NT2/D1 (cell line): ENCODE measurements around the gene PRSS50.

Experiments used
- DNase-seq: peaks from one replicate; pipeline ENCODE4 v3.0.0-alpha.2; 2011; ENCODE audit warnings: low read depth, low spot score
- H3K27me3 ChIP-seq: 2 replicates; pipeline ENCODE4 v1.6.0; 2011; ENCODE audit warnings: mild to moderate bottlenecking; ENCODE audit not compliant: insufficient read length, insufficient read depth
- H3K36me3 ChIP-seq: 2 replicates; pipeline ENCODE4 v1.6.1; 2011; ENCODE audit warnings: mild to moderate bottlenecking, low read length, mixed read lengths; ENCODE audit not compliant: insufficient read depth, insufficient read length
- H3K4me1 ChIP-seq: 2 replicates; pipeline ENCODE4 v1.5.1; 2011; ENCODE audit not compliant: insufficient read depth, insufficient read length
- H3K4me3 ChIP-seq: 2 replicates; pipeline ENCODE4 v1.5.1; 2011; ENCODE audit warnings: low read depth; ENCODE audit not compliant: insufficient read length
- H3K9ac ChIP-seq: 2 replicates; pipeline ENCODE4 v1.6.0; 2011; ENCODE audit warnings: low read depth; ENCODE audit not compliant: insufficient read length
- H3K9me3 ChIP-seq: 2 replicates; pipeline ENCODE4 v1.5.1; 2011; ENCODE audit warnings: mild to moderate bottlenecking, low read length; ENCODE audit not compliant: insufficient read depth
- SUZ12 ChIP-seq: IDR thresholded peaks from 2 replicates; pipeline ENCODE4 v1.6.1; 2011; ENCODE audit not compliant: insufficient read length, insufficient read depth; ENCODE audit errors: extremely low read depth
- YY1 ChIP-seq: IDR thresholded peaks from 2 replicates; pipeline ENCODE4 v1.6.1; 2011; ENCODE audit not compliant: insufficient read length, insufficient read depth
- ZNF274 ChIP-seq: IDR thresholded peaks from 2 replicates; pipeline ENCODE4 v1.6.1; 2011; ENCODE audit warnings: mild to moderate bottlenecking, low read depth, low read length

The PRSS50 gene

GRCh38 chr3:46663591-46664135, 54.0 kb downstream of the PRSS50 start:
- Histone ChIP-seq H3K27me3 (no peaks in the 10 kb centered on the region), H3K4me1 (peaks cover 23% of the 10 kb centered on the region), H3K9ac (no peak overlapping the region), H3K9me3 (no peaks in the 10 kb centered on the region), H3K4me3 (no peak overlapping the region), H3K36me3 (no peaks in the 10 kb centered on the region)
- TF ChIP-seq SUZ12 (no peak), ZNF274 (no peak), YY1 (no peak)
- DNase-seq, result no peak

GRCh38 chr3:46662771-46663551, 54.7 kb downstream of the PRSS50 start:
- Histone ChIP-seq H3K36me3 (no peaks in the 10 kb centered on the region), H3K4me3 (no peak overlapping the region), H3K4me1 (peaks cover 23% of the 10 kb centered on the region), H3K9ac (no peak overlapping the region), H3K27me3 (no peaks in the 10 kb centered on the region), H3K9me3 (no peaks in the 10 kb centered on the region)
- no peak for DNase-seq
- no peak for TF ChIP-seq ZNF274
- TF ChIP-seq YY1, result no peak
- no peak for TF ChIP-seq SUZ12
